ENCODE measurements around the gene CLEC16A.

CLEC16A gene

DNA sequence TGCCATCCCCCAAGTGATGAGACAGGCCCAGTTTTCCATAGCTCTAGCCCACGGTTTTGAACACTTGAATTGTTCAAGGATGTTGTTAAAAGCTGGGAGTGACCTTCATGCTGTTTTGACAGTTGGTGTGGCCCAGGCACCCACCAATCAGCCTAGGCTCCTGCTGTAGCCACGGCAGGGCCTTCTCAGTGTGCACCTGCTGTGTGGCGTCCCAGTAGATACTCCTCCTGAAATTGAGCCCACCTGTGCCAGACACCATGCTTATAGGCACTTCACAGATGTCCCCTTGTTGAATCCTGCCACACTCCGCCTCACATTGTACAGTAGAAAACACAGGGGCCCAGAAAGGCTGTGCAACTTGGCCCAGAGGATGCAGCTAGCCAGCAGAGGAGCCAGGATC, 225.3 kb downstream of the CLEC16A start:
- DNase-seq = no peak

DNA sequence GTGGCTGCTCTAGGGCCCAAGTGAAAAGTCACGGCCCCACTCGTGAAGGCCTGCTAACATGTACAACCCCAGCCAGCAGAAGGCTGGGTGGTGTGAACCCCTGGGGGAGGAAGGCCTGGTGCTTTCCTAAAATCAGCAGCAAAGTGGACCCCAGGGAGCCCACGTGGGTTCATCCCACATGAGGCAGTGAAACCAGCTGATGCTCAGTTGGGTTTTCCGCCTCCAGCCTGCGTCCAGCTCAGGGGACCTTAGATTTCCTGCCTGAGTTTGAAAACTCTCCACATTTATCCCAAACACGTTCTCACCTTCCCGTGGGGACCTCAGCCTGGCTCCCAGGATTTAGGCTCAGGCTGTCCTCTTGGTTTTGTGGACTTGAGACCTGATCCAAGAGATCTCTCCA, 225.8 kb downstream of the CLEC16A start:
- no peak for DNase-seq

DNA sequence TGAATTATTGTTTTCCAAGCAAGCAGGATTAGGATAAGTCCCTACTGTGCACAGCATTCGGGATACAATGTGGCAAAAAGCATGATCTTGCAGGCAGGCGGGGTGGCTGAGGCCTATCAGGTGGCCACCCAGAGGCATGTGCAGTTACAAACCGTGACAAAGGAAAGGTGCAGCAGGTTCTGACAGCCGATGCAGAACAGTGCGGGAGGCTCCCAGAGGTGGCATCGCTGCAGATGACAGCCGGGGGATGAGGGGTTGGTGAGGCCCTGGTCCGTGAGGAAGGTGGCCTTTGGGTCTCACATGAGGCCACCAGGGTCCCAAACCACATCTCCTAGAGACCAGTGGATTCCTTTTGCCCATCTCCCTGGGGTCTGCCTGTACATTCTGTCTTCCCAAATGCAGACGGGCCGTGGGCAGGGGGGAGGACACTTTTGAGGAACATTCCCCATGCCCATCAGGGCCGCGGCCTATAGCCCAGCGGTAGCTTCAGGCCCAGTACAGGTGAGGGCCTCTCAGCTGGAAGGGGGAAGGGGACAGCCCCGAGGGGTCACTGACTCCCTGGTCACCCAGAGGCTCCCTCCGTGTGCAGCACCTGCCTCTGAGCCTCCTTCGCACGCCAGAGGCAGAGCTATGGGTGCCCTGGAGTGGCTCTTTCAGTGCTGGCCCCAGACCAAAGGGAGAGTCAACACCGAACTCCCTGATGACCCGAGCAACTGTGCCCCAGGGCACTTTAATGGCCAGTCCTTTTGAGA, 226.5 kb downstream of the CLEC16A start:
- no peak for DNase-seq

DNA sequence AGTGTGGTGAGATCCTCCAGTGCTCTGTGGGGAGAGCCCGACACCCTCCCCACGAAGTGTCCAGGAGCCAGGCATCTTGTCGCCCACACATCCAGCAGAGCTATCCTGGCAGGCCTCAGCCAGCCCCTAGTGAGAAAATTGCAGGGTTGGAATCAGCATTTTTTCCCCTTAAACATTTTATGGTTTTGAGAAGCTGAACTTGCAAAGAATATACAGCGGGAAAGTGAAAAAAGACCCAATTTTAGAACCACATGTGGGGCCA, 227.0 kb downstream of the CLEC16A start:
- DNase-seq = no peak

DNA sequence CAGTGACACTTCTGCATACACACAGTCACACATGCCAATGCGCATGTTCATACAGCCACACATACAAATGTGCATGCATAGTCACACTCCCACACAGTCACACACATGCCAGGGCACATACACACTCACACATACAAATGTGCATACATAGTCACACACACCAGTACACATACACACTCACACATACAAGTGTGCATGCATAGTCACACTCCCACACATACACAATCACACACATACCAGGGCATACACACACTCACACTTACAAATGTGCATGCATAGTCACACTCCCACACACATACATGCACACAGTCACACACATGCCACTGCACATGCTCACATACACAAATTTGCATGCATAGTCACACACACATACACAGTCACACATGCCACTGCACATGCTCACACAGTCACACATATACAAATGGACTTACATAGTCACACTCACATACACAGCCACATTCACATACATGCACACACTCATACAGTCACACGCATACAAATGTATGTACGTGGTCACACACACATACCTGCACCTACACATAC, 227.5 kb downstream of the CLEC16A start:
- no peak for DNase-seq

DNA sequence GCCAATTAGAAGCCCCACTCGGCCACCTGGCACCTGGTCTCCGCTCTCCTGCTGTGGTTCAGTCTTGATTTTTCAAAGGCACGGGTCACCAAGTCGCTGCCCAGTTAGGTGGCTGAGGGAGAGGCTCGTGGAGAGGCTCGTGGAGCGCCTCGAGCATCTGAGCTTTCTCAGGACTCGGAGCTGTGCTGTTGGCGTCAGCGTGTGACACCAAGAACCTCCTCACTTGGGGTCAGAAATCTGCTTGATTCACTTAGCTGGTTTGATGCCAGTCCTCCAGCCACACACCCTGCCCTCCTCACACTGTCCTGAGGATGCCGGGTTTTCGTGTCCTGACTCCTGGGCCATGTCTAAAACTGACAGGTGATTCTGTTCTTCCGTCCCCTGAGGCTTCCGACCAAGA, 229.1 kb downstream of the CLEC16A start:
- DNase-seq = no peak

DNA sequence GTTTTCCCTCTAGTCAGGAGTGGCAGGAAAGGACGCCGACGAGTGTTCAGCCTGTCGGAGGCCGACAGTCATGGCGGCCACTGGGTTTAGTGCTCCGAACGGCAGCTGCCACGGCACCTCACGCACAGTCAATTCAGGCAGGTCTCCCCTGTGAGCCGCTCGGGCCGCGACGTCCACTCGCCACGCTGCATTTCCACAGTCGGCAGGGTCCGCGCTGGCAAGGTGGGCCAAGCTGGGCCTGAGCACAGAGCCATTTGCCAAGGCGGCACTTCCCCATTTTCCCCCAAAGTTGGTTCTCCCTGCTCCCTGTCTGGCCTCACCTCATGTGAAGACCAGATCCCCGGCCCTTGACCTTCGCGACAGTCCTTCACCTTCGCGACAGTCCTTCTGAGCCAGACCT, 229.8 kb downstream of the CLEC16A start:
- DNase-seq = no peak

DNA sequence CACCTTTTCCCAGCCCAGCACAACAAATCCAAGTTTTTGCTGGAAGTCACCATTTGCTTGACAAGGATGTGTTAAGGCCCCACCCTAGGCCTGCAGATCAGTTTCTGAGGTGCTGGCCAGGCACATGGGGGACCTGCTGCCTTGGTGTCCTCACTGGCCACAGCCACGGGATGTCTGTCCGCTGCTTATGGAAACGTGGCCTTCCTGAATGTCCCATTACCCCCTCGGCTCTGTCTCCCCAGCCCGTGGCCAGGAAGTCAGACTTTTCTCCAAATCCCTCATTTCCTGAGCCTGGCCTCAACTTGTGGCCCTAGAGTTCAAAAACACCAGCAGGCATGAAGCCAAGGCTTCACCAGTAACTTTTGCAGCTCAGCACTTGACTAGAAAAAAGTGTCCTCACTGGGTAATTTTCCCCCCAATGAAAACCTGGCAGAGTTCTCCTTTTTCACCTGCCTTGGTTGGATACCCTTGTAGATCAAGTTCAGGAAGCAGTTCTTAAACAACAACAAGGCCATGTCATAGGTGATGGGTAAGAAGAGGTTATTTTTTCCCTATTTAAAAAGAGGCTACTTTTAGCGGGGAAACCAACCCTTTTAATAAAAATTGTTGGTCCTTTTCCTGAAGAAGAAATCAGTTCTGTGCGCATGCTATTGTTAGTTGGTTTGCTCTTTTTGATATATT, 230.9 kb downstream of the CLEC16A start:
- no peak for DNase-seq

DNA sequence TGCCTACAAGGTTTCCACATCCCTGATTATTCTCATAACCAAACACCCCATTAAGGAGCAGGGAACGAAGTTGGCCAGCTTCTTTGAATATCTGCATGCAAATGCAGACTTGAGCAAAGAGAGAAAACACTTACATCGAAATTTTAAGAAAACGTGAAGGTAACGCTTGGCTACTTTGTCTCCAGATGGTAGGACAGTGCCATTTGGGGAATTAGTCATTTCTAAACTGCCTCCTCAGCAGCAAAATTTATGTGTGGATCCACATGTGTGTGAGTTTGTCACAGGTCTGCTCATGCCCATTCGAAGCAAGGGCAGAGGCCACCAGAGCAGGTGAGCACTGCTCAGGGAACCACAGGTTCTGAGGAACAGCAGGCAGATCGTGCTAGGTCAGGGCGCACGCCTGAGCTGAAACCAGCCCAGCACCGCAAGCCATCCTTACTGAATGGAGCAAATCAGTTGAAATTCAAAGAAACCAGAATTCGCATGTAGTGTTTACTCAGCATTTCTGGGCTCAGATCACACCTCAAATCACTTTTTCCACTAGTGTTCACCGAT, 231.5 kb downstream of the CLEC16A start:
- DNase-seq = no peak

DNA sequence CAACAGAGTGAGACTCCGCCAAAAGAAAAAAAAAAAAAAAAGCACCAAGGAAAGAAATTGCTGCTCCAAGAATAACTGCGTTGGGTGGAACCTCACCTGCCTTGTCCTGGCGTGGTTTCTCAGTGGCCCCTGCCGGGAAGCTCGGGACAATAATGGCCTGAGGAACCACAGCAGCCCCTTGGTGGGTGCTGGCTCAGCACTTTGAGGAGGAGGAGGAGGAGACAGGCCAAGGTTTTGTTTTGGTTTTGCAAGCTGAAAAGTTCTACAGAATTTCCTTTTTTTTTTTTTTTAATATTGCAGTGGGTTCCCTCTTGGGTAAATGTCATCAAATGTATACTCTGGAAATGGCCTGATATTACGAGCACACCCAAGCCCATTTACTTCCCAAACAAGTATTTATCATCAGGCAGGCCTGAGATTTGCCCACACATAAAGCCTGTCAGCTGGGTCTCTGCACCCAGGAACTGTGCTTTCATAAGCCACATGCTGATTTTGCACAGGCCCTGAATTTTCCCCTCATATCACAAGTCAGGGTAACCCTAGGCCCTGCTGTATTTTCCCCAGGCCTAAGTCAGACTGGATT, 233.3 kb downstream of the CLEC16A start:
- no peak for DNase-seq

DNA sequence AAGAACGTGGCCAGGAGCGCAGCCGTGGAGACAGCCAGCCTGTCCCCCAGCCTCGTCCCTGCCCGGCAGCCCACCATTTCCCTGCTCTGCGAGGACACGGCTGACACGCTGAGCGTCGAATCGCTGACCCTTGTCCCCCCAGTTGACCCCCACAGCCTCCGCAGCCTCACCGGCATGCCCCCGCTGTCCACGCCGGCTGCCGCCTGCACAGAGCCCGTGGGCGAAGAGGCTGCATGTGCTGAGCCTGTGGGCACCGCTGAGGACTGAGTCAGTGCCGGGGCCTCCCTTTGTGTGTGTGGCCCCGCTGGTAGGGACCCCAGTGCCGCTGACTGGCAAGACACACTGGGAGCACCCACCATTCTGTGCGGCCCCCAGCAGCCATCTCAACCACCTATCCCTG, 234.1 kb downstream of the CLEC16A start:
- no peak for DNase-seq

DNA sequence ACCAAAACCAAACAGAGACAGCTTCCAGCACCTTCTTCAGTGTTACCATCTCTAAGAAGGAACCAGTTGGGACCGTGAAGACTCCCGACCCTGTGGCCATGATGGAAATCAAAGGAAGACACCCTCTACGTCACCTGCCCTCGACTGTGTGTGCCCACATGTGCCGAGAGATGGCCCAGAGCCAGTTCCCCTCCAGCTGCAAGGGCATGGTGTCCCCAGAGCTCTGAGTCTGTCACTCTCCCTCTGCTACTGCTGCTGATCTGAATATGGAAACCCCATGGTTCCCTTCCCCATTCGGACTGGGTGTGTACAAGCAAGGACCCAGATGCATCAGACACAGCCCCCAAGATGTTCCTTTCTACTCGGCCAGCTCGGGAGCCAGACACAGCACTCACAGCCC, 235.2 kb downstream of the CLEC16A start:
- DNase-seq = no peak

DNA sequence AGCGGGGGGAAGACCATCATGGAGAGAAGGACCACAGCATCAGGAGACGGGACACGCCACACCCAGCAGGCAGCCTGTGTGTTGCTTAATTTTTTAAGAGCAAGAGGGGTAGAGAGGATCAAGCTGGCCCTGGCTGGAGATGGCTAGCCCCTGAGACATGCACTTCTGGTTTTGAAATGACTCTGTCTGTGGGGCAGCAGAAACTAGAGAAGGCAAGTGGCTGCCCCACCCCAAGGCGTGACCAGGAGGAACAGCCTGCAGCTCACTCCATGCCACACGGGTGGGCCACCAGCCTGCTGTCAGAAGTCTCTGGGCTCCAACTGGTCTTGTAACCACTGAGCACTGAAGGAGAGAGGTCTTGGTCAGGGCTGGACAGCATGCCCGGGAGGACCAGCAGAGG, 236.1 kb downstream of the CLEC16A start:
- DNase-seq = no peak

DNA sequence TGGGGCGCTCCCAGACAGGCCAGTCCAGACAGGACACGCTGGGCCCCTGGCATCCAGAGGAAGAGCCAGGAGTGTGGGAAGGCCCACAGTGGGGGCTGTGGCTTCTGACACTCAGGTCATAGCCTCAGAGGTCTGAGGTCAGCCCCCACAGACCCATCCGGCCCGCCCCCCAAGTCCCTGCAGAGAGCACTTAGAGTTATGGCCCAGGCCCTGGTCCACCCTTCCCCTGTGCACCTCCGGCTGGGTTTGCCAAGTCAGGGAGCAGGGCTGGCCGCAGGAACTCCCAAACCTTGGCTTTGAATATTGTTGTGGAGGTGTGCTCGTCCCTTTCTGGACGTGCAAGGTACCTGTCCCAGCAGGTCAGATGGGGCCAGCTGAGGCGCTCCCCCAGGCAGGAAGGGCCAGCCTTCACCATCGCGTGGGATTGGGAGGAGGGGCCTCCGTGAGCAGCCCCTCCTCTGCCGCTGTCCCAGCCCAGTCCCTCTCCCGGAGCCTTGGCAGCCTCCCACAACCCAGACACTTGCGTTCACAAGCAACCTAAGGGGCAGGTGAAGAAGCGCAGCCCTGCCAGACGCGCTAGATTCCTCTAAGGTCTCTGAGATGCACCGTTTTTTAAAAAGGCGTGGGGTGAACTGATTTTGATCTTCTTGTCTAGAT, 237.0 kb downstream of the CLEC16A start:
- no peak for DNase-seq

DNA sequence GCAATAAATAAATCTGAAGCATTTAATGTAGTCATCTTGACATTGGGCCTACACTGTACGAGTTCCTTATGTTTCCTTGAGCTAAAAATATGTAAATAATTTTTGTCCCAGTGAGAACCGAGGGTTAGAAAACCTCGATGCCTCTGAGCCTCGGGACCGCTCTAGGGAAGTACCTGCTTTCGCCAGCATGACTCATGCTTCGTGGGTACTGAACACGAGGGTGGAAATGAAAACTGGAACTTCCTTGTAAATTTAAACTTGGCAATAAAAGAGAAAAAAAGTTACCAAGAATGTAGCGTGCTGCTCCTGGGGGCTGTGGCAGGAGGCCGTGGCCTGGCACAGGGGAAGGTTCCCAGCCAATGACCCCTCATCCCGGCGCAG, 237.5 kb downstream of the CLEC16A start:
- no peak for DNase-seq

DNA sequence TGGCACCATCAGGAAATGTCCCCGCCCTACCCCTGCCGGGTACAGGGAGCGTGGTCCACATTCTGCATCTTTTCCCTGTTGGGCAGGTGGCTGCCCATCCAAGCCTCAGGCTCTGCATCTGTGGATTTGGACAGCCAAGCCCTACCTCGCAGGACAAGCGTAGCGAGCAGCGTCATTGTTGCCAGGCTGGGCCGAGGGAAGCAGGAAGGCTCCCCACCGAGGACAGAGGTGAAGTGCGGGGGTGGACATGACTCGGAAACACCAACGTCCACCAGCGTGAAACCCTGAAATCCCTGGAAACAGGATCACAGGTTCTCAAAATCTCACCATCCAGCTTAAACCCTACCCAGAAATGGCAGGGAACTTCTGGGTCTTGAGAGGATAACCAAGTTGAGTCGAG, 238.0 kb downstream of the CLEC16A start:
- DNase-seq = no peak

DNA sequence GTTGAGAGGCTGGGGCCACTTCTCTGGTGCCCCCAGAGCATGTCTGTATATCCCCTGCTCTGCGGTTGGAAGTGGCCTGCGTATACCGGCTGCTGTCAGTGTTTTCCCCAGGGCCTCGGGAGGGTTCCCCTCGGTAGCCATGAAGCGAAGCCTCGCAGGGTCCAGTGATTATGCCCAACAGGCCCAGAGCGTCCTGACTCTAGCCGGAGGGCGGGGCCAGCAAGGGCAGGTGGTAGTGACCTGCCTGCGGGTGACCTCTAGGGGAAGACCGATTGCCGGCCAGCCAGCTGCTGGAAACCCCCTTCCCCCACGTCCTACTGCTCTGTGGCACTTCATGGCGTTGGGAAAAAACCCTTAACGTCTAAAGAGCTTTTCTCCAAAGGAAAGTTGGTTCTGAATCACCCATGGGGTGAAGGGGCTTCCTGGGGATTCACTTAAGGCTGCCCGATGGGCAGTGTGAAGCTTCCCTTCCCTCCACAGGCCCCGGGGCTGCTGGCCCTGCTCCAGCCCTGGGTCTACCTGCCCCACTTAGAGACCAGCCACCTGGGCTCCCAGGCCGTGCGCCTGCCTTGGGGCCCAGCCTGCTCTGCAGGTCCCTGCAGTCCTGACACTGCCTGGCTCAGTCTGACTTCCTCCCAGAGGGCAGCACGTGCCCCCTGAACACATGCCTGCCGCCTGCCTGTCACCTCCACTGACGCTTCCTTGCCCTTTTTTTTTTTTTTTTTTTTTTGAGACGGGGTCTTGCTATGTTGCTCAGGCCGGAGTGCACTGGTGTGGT, 238.9 kb downstream of the CLEC16A start:
- DNase-seq = no peak

DNA sequence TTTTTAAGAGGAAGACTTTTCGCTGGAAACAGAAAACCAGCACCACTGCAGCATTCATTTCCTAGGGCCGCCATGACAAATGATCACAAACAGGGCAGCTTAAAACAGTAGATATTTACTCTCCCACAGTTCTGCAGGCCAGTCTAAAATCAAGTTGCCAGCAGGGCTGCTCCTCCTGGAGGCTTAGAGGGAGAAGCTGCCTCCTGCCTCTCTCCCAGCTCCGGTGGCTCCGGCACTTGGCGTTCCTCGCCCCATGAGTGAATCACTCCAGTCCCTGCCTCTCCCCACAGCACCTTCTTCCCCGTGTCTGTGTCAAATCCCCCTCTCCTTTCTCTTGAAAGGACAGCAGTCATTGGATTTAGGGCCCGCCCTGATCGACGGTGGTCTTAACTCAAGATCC, 239.6 kb downstream of the CLEC16A start:
- no peak for DNase-seq

DNA sequence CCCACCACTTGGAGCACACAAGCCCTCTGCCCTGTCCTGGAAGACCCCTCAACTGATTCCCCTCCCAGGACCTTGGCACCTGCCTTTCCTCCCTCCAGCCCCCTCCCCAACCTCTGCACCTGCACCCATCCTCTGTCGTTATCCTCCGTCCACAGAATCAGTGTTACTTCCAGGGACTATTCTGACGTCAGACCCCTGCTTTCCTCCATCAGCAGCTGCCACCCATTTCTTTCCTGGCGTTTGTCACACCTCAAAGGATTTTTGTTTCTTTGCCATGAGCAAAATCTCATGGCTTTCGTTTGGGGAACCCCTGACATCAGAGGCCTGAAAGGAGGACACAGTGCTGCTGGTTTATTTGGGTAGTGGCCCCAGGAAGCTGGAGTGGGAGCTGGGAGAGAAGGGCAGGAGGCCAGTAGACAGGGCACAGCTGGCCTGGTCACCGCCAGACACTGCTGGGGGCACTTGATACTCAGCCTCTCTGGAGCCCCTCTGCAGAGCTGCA, 243.2 kb downstream of the CLEC16A start:
- DNase-seq = no peak

DNA sequence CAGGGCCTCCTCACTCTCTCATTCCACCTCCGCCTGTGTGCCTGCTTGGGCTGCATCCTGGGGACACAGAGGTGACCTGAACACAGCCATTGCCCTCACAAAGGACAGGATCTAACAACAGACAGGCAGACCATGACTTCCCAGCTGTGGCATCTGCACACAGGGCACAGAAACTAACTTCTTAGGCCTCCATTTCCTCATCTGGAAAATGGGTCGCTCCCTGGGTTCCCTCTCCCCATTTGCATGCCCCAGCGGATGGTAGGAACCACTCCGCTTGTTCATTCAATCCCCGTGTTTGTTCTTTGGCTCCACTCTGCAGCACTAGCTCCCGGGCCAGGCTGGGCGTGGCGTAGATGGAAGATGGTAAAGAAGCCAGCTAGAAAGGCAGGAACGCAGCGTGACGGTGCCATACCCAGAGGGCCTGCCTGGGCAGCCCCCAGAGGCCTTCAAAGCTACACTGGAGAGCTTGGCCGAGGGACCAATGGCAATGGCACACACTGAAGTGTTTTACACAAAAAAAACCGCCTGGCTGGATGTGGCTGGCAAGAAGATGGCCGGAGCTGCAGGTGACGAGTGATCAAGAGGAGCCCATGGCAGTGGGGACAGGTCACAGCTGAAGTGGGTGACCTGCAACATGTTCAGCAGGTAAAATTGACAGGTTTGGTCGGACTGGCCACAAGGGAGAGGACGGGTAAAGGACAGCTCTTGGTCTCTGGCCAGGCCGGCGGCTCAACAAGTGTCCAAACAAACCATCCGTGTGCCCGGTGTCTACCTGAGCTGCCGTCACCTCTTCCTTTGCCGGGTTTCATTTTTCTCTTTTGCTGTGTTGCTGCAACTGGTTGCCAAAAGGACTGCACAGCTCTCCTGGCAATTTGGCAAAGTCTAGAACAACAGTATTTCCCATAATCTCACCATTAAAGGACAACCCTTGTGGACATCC, 244.7 kb downstream of the CLEC16A start:
- DNase-seq = peak; percentile 47

Data from NCI-H2029 (cell line).